NCI-H2081 treated with DMSO at 0.1 percent for 48 hours (cell line): ENCODE data around the gene ALOXE3.
A peak's percentile ranks its signal among the peaks of the same experiment; 100 is the strongest.

ENCODE experiments used
- DNase-seq: peaks from one replicate; lab custom pipeline; 2025; lab: John Stamatoyannopoulos, UW

The ALOXE3 gene

DNA sequence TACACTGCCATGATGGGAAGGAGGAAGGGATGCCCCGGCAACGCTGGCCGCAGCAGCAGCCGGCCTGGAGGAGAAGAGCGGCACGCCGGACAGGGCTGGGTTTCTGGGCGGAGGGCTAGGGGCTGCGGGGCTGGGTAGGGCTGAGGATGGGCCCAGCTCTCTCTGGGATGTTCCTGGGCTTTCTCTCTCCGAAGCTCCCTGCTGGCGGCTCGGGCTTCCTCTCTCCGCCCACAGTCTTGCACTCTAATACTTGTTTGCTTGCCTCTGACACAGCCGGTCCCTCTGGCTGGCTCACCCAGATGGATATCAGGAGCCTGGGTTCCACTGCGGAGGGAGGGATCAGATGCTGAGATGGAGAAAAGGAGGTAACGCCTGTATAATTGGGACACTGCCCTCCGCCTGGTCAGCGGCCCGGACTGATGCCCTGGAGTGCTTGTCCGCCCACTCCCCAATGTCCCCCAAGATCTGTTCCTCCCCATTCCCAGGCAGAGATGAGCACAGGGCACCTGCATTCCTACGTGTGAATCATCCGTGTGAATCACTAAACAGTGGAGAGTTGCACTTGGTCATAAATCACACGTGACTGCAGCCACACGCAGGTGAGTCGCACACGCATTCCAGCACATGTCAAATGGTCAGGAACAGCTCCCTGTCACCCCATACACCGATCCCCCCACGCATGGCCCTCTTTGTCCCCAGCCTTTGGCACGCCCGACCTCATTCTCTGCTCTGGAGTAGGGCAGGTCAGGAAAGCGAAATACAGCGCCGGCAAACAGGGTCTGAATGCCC lies at the start of gene ALOXE3:
TSS of gene ALOXE3 (minus strand) at position 535 of the 789 bp plus-strand sequence. CDS start at position 11, 524 bp downstream.
- DNase-seq: no peak

DNA sequence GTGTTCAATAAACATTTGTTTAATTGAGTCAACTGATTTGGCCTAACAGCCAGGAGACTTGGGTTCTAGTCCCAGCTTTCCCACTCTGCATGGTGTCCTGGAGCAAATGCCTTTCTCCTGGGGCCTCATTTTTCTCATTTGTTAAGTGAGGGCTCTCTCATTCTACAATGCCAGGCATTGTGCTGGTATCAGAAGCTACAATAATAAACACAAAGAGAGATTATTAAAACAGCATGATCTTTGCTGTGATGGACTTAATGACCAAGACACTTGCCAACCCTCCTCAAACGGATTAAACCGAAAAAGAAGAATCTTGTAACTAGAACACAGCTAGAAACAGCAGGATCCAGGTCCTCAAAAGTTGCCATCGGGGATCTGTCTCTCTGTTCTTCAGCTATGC lies 49.2 kb upstream of the ALOXE3 start:
- DNase-seq: no peak

DNA sequence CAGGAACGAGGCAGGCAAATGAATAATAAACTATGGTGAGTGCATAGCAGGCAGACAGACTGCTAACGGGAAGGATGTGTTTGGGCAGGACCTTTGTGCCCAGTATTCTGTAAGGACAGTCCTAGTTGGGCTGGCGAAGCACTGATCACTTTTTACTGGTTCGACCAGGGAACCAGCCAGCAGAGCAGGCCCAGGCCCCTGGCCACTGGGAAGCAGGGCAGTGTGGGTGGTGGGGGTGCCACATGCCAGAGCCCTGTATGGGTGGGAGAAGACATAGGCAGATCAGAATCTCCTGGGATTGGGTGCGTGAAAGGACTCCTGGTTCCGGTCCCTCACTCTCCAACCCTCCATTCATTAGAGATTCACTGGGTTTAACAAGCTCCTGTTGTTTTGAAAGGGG lies 48.4 kb upstream of the ALOXE3 start:
- no peak for DNase-seq

DNA sequence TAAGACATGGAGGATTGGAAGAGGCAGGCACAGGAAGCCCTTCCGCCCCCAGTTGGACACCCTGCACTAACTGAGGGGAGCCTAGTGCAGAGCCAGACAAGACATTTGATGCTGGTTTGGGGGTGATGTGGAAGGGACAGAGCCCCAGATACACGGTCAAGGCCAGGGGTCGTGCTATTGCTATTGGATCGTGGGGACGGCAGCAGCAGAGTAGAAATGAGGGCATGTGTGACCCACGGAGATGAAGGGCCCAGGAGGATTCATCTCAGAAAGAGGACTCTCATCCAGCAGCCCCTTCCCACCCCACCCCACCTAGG lies 46.5 kb upstream of the ALOXE3 start:
- no peak for DNase-seq

DNA sequence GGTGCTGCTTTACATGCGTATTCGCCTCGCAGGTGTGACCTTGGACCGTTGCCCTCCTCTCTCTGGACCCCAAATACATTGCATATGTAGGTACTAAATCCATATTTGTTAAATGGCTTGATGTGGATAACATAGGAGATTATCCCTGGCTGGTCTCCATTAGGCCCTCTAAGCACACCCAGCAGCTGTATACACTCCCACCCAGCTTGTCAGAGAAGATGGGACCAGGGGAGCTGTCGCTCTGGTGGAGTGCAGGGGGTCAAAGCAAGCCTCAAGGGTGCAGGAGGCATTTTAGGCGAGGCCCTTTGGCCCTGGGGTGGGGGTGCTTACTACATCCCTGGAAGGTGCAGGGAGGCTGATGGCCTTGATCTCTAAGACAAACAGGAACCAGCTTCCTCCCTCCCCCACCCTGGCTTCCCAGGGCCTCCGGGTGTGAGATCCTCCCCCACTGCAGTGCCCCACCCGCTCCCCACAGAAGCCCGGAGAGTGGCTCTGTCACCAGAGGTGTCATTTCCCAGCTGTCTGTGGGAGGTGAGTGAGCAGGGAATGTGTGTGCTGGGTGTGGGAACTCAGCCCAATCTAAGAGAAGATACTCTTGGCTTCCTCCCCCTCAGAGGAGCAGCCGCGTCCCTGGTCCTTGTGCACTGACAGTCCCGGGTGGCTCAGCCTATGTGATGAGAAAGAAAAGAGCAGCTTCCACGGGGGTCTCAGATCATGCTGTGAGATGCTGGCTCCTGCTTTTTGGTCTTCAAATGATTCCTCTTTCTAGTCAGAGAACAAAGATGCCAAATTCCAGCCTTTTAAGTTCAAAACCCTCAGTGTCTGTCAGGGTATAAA lies 45.9 kb upstream of the ALOXE3 start:
- no peak for DNase-seq

DNA sequence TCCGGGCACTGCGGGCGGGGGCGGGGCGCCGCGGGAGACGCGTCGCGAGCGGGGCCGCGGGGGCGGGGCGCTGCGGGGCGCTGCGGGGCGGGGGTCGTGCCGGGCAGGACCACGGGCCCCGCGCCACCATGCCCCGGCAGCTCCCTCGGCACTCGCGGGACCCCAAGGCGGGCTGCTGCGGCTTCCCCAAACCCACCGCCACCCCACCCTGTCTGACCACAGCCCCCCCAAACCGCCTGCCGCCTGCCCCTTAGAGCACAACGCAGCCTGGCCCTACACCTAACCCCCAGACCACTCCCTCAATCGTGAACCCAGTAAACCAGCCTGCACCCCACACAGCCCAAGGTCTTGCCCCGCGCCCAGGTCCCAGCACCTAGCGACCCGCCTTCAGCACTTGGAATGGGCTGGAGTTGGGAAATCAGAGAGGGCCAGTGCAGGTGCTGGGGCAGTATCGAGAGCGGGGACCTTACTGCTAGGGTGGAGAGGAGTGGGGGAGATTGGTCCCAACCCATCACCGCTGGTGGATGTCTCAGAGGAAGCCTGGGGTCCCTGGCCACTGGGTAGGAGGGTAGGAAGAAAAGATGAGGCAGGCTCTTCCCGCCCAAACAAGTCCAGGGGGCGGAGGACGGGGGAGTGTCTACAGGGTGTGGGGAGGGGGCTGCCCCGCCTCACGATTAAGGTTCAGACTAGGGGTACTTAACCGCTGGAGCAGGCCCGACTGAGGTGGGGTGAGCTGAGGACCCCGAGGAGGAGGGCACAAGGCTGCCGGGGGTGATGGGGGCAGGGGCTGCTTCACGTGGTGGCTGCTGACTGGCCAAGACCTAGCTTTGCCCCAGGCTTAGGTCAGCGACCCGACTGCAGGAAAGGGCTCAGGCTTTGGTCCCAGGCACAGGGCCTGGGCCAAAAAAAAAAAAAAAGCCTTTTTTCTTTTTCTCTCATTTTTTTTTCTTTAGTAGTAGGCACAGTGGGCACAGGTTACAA lies 45.0 kb upstream of the ALOXE3 start:
- DNase-seq: no peak

DNA sequence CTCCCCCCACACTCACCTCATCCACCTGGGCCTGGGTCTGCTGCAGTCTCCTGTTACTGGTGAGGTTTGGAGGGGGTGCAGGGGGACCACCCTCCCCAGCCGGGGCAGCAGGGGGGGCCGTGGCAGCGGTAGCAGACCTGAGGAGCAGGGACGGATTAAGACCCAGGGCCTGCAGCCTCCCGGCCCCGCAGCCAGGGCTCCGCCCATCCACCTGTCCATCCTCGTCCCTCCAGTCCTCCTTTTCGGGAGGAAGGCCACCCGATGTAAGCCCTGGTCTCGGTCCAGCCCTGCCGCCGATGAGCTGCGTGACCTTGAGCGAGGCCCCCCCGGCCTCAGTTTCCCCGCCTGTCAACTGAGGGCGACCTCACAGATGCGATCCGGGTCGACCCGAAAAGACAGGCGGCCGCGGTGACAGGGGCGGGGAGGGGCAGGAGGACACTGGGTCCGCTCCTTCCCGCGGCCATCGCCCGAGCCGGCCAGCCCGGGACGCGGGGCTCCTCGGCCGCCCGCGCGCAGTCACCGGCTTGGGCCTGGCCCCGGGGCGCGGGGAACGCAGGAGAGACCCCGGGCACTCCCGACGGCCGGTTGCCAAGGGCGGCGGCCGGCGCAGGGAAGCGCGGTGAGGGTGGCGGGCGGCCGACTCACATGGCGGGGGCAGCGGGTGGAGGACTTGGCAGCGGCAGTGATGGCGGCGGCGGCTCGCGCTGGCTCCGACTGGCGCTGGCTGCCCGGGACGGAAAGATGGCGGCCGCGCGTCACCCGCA lies 44.1 kb upstream of the ALOXE3 start, which contains the start of gene VAMP2:
TSS of gene VAMP2 (minus strand) at position 716 of the 764 bp plus-strand sequence. CDS start at position 647, 69 bp downstream.
- no peak for DNase-seq

DNA sequence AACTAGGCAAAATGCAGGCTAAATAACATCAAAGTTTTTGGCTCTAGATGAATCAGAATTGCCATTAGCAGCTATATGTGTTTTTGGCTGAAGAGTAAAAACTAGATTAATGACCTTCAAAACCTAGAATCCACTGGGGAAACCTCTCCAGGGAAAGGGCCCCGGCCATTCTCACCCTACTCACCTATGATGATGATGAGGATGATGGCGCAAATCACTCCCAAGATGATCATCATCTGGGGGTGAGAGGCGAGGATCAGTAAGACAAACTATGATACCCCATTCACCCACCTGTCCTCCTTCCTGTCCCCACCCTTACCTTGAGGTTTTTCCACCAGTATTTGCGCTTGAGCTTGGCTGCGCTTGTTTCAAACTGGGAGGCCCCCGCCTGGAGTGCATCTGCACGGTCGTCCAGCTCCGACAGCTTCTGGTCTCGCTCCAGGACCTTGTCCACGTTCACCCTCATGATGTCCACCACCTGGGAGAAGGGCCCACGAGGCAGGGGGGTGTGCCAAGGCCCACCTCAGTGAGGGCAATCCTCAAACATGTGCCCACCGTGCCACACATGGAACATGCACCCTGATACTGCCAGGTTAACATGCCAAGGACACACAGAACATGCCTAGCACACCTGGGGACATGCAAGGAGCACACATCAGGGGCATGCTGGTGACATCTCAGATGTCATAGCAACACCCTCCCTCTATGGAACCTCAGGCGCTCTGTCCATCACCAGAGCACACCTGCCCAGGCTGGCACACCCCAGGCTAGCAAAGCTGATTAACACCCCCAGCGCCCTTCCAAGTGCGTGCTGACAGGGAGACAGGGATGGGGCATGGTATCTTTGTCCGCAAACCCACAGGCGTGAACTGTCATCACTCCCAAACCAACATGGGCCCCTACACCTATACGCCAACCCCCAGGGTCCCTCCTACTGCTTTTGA lies 43.2 kb upstream of the ALOXE3 start:
- DNase-seq: no peak

DNA sequence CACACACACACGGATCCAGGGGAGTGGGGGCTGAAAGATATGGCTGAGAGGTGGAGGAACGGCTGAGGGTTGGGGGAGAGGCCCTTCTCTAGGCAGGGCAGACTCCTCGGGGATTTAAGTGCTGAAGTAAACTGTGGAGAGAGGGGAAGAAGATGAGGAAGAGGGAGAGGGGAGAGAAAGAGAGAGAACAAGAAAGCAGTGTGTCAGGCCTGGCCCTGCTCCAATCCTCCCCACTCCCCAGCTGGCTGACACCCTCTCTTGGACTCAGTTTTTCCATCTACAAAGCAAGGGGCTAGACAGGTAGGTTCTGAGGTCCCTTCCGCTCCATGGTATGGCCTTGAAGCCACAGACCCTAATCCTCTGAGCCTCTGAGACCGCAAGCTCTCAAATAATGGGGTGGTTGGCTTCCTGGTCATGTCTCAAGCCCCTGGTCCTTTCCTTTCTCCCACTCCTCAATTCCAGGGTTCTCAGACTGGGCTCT lies 42.5 kb upstream of the ALOXE3 start:
- DNase-seq: no peak

DNA sequence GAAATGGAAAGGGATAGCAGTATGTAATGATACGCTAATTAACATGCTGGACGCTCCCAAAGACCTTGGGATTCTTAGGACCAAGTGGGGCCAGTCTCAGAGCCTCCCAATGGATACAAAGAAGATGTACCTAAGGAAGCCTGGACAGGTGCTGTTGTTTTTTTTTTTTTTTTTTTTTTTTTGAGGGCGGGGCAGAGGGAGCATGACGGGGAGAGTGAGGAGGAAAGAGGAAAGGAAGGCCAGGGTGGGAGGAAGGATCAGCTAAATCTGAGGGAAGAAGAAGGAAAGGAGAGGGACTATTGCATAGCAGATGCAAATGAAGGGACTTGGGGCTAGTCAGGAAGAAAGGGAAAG lies 41.9 kb upstream of the ALOXE3 start:
- DNase-seq: no peak

DNA sequence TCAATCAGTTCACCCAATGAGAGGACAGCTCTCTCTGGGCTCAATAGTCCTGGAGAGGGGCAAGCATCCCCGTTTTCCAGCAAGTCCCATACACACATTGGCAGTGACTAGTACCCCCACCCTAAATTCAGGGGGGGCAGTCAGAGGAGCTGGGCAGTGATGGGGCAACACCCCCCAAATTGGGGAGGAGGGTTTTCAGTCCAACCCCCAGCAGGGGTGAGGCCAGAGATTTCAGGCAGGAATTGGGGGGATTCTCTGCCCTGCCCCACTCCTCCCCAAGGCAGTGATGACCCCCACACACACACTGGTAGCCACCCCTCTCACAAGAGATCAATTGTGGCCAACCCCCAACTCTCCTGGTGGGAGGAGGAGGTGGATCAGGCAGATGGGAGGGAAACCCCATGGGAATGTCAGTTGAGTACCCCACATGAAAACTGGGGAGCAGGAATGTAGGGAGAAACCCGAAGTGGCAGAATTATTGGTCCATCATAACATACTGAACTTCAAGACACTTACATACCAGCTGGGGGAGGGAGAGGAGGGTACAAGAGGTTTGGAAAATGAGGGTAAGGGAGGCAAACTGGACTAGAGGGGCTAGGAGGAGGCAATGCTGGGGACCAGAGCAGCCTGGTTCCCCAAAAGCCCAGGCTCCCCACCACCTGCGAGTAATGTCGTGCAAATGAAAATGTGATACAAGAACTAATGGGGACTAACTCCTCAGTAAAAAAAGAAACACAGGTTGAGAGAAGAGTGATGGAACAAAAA lies 41.3 kb upstream of the ALOXE3 start:
- no peak for DNase-seq

DNA sequence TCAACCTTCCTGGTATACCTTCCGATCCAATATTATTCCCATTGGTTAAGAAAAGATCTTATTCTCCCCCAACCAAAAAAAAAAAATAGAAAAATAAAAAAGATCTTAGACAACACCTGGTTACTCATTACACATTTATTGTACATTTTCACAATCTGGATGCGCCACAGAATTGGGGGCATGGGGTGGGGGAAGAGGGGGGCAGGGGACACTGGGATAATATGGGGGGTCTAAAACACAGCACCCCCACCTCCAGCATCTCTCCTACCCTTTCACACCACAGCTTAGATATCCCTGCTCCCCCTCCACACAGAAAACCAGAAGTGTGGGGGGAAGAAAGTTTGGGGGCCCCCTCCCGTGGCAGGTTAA lies 40.7 kb upstream of the ALOXE3 start:
- no peak for DNase-seq

DNA sequence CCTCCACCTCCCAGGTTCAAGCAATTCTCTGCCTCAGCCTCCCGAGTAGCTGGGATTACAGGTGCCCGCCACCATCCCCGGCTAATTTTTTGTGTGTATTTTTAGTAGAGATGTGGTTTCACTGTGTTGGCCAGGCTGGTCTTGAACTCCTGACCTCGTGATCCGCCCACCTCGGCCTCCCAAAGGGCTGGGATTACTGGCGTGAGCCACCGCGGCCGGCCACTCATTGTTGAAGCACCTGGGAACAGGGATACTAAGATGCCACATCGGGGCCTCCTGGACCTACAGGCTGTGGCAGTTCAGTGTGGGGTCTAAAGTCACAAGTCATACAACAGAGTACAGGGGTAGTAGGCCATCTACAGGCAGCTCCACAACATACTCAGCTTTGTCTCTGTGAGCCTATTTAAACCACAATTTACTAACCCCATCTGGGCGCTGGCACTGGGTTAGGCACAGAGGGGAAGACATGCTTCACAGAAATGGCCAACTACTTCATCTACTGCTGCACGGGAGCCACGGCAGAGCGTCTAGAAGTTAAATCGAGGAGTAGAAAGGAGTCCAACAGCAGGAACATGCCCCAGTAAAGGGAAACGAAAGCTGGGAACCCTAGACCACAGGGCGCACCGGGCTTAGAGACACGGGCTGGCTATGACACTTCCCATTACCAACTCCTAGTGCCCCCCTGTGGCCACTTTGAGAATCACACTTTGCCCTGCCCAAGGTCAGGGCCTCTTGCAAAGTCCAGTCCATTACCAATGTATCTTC lies 40.1 kb upstream of the ALOXE3 start:
- peak; percentile 19 for DNase-seq

DNA sequence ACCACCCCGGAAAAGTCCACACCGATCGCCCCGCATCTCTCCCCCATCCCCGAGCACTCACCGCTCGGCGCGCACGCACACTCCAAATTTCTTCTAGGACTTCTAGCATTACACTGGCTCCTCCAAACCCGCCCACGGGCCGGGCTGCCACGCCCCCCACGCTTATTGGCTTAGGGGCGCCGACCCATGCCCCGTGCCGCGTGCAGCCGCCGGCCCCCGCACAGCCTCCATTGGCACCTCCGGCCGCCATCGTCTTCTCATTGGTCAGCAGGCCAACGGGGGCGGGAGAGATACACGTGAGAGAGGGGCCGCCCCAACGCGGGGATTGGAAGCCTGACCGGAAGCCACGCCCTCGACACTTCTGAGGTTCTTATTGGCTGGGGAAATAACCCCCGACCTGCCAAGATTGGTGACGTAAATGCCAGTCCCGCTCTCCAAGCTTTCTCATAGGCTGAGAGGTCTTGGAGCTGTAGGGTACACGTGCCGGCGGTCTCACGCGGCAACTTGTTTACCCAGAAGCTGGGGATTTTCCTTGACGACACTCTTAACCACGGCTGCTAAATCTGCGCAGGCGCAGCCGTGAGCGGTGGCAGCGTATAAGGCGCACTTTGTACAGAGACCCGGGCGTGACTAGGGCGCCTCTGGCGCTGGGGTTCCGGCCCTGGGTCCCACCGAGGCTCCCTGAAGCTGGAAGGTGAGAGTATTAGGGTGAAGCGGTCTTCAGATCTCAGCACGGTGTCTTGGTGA lies 38.1 kb upstream of the ALOXE3 start:
- DNase-seq: peak; percentile 96

DNA sequence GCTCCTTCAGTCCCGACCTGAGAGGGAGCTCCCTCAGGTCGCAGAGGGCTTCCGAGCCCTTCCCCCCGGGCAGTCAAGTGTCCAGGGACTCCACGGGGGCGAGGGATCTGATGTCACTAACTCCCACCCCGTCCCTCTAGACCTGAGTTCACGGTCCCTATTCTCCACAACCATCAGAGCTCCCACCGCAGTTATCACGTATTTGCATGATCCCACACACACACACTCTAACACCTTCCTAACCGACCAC lies 37.6 kb upstream of the ALOXE3 start:
- no peak for DNase-seq

DNA sequence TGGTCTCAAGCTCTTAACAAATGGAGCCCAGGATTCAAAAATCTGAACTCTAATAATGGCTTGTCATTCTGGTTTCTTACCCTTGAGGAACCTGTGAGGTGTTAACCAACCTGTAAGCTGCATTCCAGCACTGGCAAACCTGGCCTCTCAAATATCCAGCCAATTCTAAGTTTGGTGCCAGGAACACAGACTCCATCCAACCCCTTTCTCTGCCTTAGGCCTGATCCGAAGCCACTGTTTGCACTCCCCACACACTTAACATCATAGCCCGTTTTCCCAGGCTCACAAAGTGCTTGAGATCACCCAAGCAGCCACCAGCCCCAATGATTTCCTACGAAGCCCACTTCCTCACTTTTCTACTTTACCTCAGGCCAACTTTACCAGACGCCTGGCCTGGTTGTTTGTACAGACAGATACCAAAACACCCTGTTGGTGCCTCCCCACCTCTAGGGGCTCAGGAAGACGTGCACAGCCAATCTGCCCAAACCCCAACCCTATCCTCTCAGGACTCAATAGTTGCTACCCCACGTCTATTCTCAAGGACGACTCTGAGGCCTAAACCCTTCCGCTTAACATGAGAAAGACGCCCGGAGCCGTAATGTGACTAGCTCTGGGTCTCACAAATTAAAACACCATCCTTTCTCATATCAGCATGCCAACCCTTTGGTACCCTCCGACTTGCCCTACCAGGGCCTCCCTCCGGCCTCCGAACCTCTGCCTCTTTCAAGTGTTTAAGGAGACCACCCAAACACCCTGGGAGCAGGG lies 37.1 kb upstream of the ALOXE3 start:
- DNase-seq: no peak

DNA sequence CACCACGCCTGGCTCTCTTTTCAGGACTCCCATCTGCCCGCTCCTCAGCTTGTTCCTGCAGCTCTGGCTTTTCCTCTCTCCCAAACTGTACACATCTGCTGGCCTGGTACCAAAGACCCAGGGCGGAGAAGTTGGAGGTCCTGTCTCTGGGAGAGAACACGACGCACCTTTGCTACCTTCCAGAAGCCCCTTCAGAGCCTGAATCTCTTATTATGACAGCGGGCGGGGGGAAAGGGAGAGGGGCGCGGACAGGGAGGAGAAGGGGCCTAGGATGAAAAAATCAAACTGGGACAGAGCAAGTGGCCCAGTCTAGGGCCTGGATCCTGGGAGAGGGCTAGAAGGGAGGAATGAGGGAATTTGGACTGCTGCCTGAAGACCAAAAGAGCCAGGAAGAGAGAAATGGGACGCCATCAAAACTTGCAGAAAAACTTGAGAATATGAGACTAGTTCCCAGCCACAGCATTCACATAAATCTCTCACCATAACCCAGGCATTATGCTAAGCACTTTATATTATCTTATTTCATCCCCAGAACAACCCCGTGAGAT lies 36.4 kb upstream of the ALOXE3 start:
- no peak for DNase-seq
